ENCODE measurements around the gene MKLN1. TPM values are rescaled to one million over a fixed set of nuclear protein-coding genes. Genes with fewer than 3 reads are reported as not detected.

Gene MKLN1
- total and polyA plus RNA-seq, 10 of the 15 experiments (the other 5 are each of a cell fraction or from before 2014, with no cell fraction given), result 13.6 to 55.8 (median 29.3) TPM

- TF ChIP-seq NFYA (IDR thresholded peaks at IDR 0.05; ENCODE audit: borderline replicate concordance, low read depth, low read length) (no peak), USF2 (IDR thresholded peaks at IDR 0.05; ENCODE audit: borderline replicate concordance, low read depth, low read length) (no peak), NR2F1 (conservative IDR thresholded peaks at IDR 0.05) (no peak), ZNF592 (IDR thresholded peaks at IDR 0.05) (no peak), SRF (IDR thresholded peaks at IDR 0.05; ENCODE audit: low read depth in 2 of 2, low read length in 2 of 2) (no peak), TCF3 (IDR thresholded peaks at IDR 0.05; ENCODE audit: borderline replicate concordance, insufficient read depth, low read depth, low read length) (no peak)
Observed at GRCh38 chr7:131499801-131500200, 172.1 kb downstream of the MKLN1 start (continued).

- 92% methylated on average over 1 of the region's 1 CpG for WGBS (ENCODE audit: insufficient coverage, insufficient replicate concordance, low lambda C conversion rate, missing lambda C conversion rate)
- H3K36me3 ChIP-seq (ENCODE audit: control insufficient read depth in 2 of 2, insufficient read depth in 2 of 2, low read length in 1 of 2), result no peaks in the 10 kb centered on the region; a peak in 1 of 4 replicates
- H2AFZ ChIP-seq (ENCODE audit: control insufficient read depth, low read depth, low read length), result no peak overlapping the region
- RAD21 ChIA-PET (ENCODE audit: unreplicated experiment), result interaction anchor here (0.7 to 1.4 kb wide), 4 partner anchors 8 to 18 kb away, joined by 3 read pairs; no protein-coding TSS in a partner anchor
- ATAC-seq, result no peak
- peaks cover 6% of the 10 kb centered on the region; the same call in 1 of the 2 replicates for H3K4me1 ChIP-seq (ENCODE audit: control insufficient read depth, insufficient read depth, low read length)
- no peak for FAIRE-seq
- CTCF ChIA-PET, result interaction anchor here (0.6 to 4.3 kb wide), 3 partner anchors 12 to 46 kb away, joined by 3 to 44 read pairs (median 7); no protein-coding TSS in a partner anchor
- in situ Hi-C loops (cut with MboI) (no loop called here), intact Hi-C loops (cut with micrococcal nuclease; ENCODE audit: unreplicated experiment) (no loop called here)
- no peaks in the 10 kb centered on the region for H4K20me1 ChIP-seq (ENCODE audit: control insufficient read depth, insufficient read depth)
- no peak for DNase-seq (ENCODE audit: low read depth, low spot score)
- H3K4me3 ChIP-seq, result no peak overlapping the region
- no peaks in the 10 kb centered on the region for H3K27me3 ChIP-seq (replicated peaks in 1 of 2; ENCODE audit: control insufficient read depth in 2 of 2, insufficient read depth in 2 of 2, low read length in 1 of 2)
- H3K9me3 ChIP-seq (replicated peaks; ENCODE audit: control insufficient read depth, insufficient read depth, low read length), result no peaks in the 10 kb centered on the region
- no peak overlapping the region for H3K4me2 ChIP-seq (ENCODE audit: control insufficient read depth, insufficient read depth)
- SMC1A ChIA-PET (ENCODE audit: uncharacterized antibody, unreplicated experiment), result interaction anchor here (0.6 to 1.6 kb wide), 4 partner anchors 8 to 154 kb away, joined by 3 to 5 read pairs (median 3); no protein-coding TSS in a partner anchor
- H3K27ac ChIP-seq (ENCODE audit: control insufficient read depth, insufficient read depth), result no peak overlapping the region
- no TSS peak for BruUV-seq (replicated peaks)
- POLR2A ChIA-PET, result no interaction called here
- no peaks in the 10 kb centered on the region for H3K79me2 ChIP-seq (ENCODE audit: control insufficient read depth, insufficient read depth, low read length)
- H3K9ac ChIP-seq (ENCODE audit: control insufficient read depth, insufficient read depth, low read length), result no peak overlapping the region
- TF ChIP-seq FOS (IDR thresholded peaks at IDR 0.05; ENCODE audit: borderline replicate concordance, extremely low read depth, insufficient read length), result no peak
- TF ChIP-seq CUX1 (IDR thresholded peaks at IDR 0.05; ENCODE audit: insufficient replicate concordance, low read depth, low read length), result no peak
- no peak for TF ChIP-seq NRF1 (conservative IDR thresholded peaks at IDR 0.05; ENCODE audit: low read depth, low read length)
- TF ChIP-seq POLR2AphosphoS2 (IDR thresholded peaks at IDR 0.05; ENCODE audit: low read depth, low read length), result no peak
- no peak for TF ChIP-seq MEF2B (IDR thresholded peaks at IDR 0.05; ENCODE audit: partially characterized antibody, poor library complexity, severe bottlenecking)
- no peak for TF ChIP-seq ESRRA (IDR thresholded peaks at IDR 0.05; ENCODE audit: low read length)
Observed at GRCh38 chr7:131500357-131500756, 172.7 kb downstream of the MKLN1 start.

Data from GM12878 (cell line).